NOMO-1 (cell line): Measurements from ENCODE around the gene RELN.

ENCODE experiments used
- DNase-seq, 2 experiments: peaks; one replicate each; lab custom pipeline; 2025; ENCODE audit not compliant: unreplicated experiment in 2 of 2; lab: John Stamatoyannopoulos, UW

RELN gene

DNA sequence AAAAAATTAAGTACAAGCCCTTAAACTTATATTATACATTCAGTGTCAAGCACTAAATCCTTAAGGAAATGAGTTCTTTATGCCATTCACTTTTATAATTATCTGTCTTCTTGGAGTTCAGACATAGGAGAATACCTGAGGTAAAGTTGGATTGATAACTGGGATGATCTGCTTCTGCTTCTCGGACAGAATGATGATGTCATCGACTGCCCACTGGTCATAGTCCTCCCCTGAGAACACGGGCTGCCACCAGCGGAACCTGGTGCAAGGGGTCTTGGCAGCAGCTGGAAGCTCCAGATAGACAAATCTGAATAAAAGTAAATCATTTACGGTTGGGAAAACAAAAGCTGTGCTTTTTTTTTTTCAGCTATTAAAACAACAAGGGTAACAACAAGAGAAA lies 395.3 kb downstream of the RELN start:
- DNase-seq, result no peak

DNA sequence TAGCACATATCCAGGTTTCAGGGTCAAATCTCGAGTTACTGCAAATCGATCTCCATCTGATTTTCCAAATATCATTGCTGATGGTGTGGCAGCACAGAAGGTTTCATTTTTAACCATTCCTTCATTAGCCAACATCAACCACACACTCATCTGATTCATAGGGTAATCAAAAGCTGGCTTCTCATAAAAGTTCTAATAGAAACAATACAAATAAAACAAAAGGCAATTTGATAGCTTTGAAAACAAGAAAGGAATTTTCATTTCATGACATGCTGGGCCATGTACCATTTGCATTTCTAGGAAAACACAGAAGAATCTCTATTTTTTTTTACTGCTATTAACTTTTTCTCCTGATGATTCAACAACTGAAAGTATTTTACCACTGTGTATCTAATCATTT lies 395.8 kb downstream of the RELN start:
- DNase-seq, result no peak

DNA sequence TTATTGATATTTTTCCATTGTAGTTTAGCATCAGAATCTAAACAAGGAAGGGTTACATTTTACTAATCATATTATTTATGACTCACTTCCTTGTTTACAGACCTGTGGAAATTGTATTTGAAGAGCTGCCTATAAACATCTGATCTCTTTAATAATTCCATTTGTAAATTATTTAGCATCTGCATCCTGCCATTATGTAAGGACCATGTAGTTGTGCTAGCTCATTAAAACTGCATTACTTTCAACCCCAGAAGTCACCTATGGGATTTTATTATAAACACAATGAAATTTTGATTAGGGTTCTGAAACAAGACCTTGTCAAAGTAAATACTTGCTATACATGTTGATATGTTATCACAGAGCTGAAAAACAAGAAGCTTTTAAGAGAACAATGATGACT lies 396.6 kb downstream of the RELN start:
- DNase-seq, result no peak

- DNase-seq, result no peak
These were observed 397.3 kb downstream of the RELN start for GRCh38 chr7:103592187-103592586.

- DNase-seq, result no peak
These were observed 409.4 kb downstream of the RELN start for GRCh38 chr7:103580031-103580430.

GRCh38 chr7:103577059-103577458 lies 412.4 kb downstream of the RELN start:
- DNase-seq, result no peak

DNA sequence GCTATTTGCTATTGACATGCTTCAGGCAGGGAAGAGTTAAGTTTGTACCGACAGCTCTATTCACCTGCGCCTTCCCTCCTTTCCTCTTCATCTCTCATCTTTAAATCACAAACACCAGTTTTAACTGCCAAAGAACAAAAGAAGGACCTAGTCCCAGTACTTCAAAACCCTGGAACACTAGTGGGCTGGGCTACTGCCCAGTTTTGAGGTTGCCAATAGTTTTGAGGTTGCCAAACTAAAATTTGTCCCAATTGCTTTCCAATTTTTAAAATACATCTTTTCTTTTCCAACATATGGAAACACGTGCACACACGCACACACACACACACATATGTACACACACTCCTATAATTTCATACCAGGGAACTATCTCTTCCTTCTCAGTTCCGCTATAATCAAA lies 412.8 kb downstream of the RELN start:
- DNase-seq, result no peak

DNA sequence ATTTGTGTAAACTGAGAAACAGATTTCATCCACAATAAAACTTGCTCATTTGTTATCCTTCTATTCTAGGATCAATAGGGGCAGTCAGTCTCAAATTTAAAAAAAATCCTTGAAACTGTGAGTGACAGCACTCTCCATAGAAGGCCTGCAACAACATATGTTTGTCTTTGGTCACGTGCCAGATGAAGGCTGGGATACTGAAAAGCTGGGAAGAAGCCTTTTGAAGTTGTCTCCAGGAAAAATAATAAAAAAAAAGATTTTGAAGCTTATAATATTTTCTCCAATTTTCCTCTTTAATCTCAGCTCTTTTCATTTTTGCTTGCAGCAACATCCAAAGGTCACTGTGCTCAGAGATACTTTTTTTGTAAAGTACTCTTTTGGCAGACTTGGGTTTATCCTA lies 414.9 kb downstream of the RELN start:
- DNase-seq, result no peak

- peak in 1 of 2 experiments; percentile 0 for DNase-seq
These were observed 415.9 kb downstream of the RELN start for GRCh38 chr7:103573479-103574058.

DNA sequence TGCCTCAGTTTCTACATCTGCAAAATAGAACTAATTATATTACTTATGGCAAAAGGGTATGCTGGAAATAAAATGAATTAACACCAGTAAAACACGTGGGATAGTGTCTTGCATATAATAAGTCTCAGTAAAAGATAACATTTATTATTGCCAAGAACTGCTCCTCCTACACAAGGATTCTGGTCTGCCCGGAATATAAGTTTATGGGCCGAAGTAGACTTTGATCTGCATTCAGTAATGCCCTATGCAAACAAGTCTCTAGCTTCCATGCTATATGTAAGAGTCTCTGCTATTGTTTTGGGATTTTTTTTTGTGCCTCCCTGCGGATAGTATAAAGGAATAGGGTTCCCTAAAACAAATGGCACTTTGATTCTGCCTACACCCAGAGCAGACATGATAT lies 417.9 kb downstream of the RELN start:
- DNase-seq, result no peak

- DNase-seq, result no peak
These were observed 419.7 kb downstream of the RELN start for GRCh38 chr7:103569621-103570305.

DNA sequence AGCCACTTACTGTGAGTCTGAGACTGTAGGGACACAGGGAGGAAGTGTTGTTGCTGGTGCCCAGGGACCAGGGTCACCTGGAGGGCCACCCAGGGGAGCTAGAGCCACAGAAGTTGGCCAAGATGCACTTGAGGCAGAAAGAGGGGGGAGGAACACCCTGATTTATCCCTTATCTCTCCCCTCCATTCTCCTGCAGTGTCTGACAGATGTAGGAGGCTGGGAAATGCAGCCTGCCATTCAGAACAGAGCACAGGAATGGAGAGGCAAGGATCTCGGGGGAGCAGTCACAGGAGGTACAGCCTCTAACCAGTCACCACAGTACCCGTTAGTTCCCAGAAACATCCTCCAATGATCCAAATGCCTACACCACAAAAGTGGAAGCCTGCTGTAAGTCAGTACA lies 425.0 kb downstream of the RELN start:
- DNase-seq, result no peak

DNA sequence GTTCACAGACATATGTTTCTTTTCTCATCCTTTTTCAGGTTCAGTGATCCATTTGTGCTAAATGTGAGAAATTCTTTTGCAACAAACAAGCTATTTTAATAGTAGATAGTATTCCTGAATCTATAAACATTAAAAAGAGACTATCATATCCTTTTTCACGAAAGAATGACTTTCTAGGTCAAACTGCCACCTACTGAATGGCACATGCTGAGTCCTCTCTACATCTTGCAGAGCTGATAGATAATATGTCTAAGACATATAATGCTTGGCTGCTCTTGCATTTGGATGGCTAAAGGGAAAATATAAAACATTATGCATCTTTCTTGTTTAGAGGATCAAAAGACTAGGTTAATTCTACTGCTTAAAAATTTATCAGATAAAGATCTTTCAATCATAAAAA lies 429.3 kb downstream of the RELN start:
- no peak for DNase-seq

GRCh38 chr7:103551016-103551415 lies 438.4 kb downstream of the RELN start:
- DNase-seq, result no peak

- no peak for DNase-seq
These were observed 439.7 kb downstream of the RELN start for GRCh38 chr7:103549786-103550185.

GRCh38 chr7:103547451-103548284 lies 441.8 kb downstream of the RELN start:
- no peak for DNase-seq

- no peak for DNase-seq
These were observed 447.0 kb downstream of the RELN start for GRCh38 chr7:103542470-103542869.

- DNase-seq, result no peak
These were observed 447.5 kb downstream of the RELN start for GRCh38 chr7:103541947-103542346.

DNA sequence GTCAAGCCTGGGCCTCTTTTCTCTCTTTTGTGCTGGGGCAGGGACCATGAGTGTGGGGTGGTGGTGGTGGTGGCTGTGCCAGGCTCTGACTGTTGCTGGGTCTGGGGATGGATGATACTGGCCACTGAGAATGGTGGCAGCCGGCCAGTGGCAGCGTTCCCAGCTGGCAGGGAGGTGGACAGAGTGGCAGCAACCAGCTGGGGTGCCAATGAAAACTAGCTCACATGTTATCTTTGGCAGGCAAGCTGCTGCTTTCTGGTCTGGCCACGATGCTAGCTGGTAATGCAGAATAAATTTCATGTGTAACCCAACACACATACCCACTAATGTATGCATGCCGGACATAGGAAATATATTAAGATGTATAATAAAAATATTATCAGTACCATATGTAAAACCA lies 448.4 kb downstream of the RELN start:
- no peak for DNase-seq

GRCh38 chr7:103540338-103540737 lies 449.1 kb downstream of the RELN start:
- no peak for DNase-seq

GRCh38 chr7:103539875-103540274 lies 449.6 kb downstream of the RELN start:
- no peak for DNase-seq
